K562 (cell line): ENCODE measurements around the gene RAB43. TPM values are rescaled to one million over a fixed set of nuclear protein-coding genes. Genes with fewer than 3 reads are reported as not detected.
A peak's percentile ranks its signal among the peaks of the same experiment; 100 is the strongest.

Experiments
- CC2D1A ChIP-seq: fragments of 450-650 bp; IDR thresholded peaks from 2 replicates; pipeline ENCODE4 v1.6.1; 2017; ENCODE audit warnings: mild to moderate bottlenecking
- CREM ChIP-seq: IDR thresholded peaks from 2 replicates; pipeline ENCODE4 v1.6.1; 2014; ENCODE audit warnings: antibody characterized with exemption, low read depth
- ETS2 ChIP-seq: IDR thresholded peaks from 2 replicates; pipeline ENCODE4 v1.6.1; 2016; ENCODE audit warnings: borderline replicate concordance, missing genetic modification characterization, mild to moderate bottlenecking, moderate library complexity, missing compliant biosample characterization; ENCODE audit not compliant: poor library complexity, severe bottlenecking
- EWSR1 ChIP-seq: fragments of 450-650 bp; IDR thresholded peaks from 2 replicates; pipeline ENCODE4 v1.6.1; 2018; ENCODE audit warnings: borderline replicate concordance, mild to moderate bottlenecking, low read depth, moderate library complexity; ENCODE audit not compliant: partially characterized antibody
- FOXP4 ChIP-seq: sonication (generic); formaldehyde crosslinking; IDR thresholded peaks from 2 replicates; pipeline ENCODE4 v1.8.0; 2022; ENCODE audit warnings: mild to moderate bottlenecking, missing genetic modification reagents, borderline replicate concordance
- ILK ChIP-seq: fragments of 450-650 bp; IDR thresholded peaks from 2 replicates; pipeline ENCODE4 v1.6.1; 2016; ENCODE audit warnings: missing genetic modification characterization, low read depth, mild to moderate bottlenecking, missing compliant biosample characterization, moderate library complexity, borderline replicate concordance
- KDM2B ChIP-seq: fragments of 250-450 bp; sonication (Bioruptor Pico); IDR thresholded peaks from 2 replicates; pipeline ENCODE4 v1.8.0; 2021; ENCODE audit warnings: mild to moderate bottlenecking, moderate library complexity
- MCM7 ChIP-seq, 2 experiments: fragments of 450-650 bp; IDR thresholded peaks; 2 replicates each; pipeline ENCODE4 v1.6.1; 2016 to 2018
- MXD1 ChIP-seq: fragments of 250-450 bp; sonication (Bioruptor Pico); IDR thresholded peaks from 2 replicates; pipeline ENCODE4 v1.8.0; 2021; ENCODE audit warnings: borderline replicate concordance, mild to moderate bottlenecking, moderate library complexity; ENCODE audit not compliant: poor library complexity, severe bottlenecking
- NCOA6 ChIP-seq: fragments of 450-650 bp; IDR thresholded peaks from 2 replicates; pipeline ENCODE4 v1.6.1; 2017; ENCODE audit warnings: mild to moderate bottlenecking
- NCOR1 ChIP-seq: fragments of 450-650 bp; IDR thresholded peaks from 2 replicates; pipeline ENCODE4 v1.6.1; 2016; ENCODE audit warnings: mild to moderate bottlenecking, moderate library complexity
- NEUROD1 ChIP-seq: fragments of 150-350 bp; IDR thresholded peaks from 2 replicates; pipeline ENCODE4 v1.6.1; 2014; ENCODE audit warnings: borderline replicate concordance, low read length, low read depth; ENCODE audit not compliant: partially characterized antibody
- PHTF2 ChIP-seq: fragments of 250-450 bp; sonication (Bioruptor Pico); IDR thresholded peaks from 2 replicates; pipeline ENCODE4 v1.5.0; 2021; ENCODE audit warnings: mild to moderate bottlenecking
- POLR2B ChIP-seq: fragments of 450-650 bp; IDR thresholded peaks from 2 replicates; pipeline ENCODE4 v1.6.1; 2018; ENCODE audit warnings: low read depth; ENCODE audit not compliant: partially characterized antibody
- RNF219 ChIP-seq: fragments of 250-450 bp; sonication (Bioruptor Pico); IDR thresholded peaks from 2 replicates; pipeline ENCODE4 v1.5.0; 2022; ENCODE audit warnings: mild to moderate bottlenecking
- SMAD2 ChIP-seq: fragments of 150-350 bp; IDR thresholded peaks from 2 replicates; pipeline ENCODE4 v1.6.1; 2014; ENCODE audit warnings: low read depth, mild to moderate bottlenecking, low read length
- SP1 ChIP-seq: sonication (generic); formaldehyde crosslinking; IDR thresholded peaks from 2 replicates; pipeline ENCODE4 v1.8.1; 2022; ENCODE audit warnings: mild to moderate bottlenecking, missing genetic modification reagents
- SRSF3 ChIP-seq: fragments of 200-400 bp; formaldehyde crosslinking; IDR thresholded peaks from 2 replicates; pipeline ENCODE4 v1.6.1; 2016; ENCODE audit warnings: mild to moderate bottlenecking, low read length, moderate library complexity; ENCODE audit not compliant: insufficient read depth
- TAF9B ChIP-seq: fragments of 450-650 bp; IDR thresholded peaks from 2 replicates; pipeline ENCODE4 v1.6.1; 2018; ENCODE audit warnings: mild to moderate bottlenecking; ENCODE audit not compliant: partially characterized antibody
- TSC22D4 ChIP-seq: fragments of 450-650 bp; IDR thresholded peaks from 2 replicates; pipeline ENCODE4 v1.6.1; 2016; ENCODE audit warnings: missing genetic modification characterization, missing biosample characterization, control low read depth
- U2AF2 ChIP-seq: fragments of 200-400 bp; formaldehyde crosslinking; optimal IDR thresholded peaks from 2 replicates; pipeline ENCODE3; 2017; ENCODE audit warnings: low read depth, mild to moderate bottlenecking, low read length
- WHSC1 ChIP-seq: IDR thresholded peaks from one replicate; pipeline ENCODE4 v1.6.1; 2012; ENCODE audit warnings: low read length, control low read depth, inconsistent platforms
- ZFP36 ChIP-seq: fragments of 150-350 bp; IDR thresholded peaks from 2 replicates; pipeline ENCODE4 v1.6.1; 2018; ENCODE audit warnings: low read length, low read depth; ENCODE audit not compliant: partially characterized antibody
- ZNF445 ChIP-seq: fragments of 250-450 bp; sonication (Bioruptor Pico); IDR thresholded peaks from 2 replicates; pipeline ENCODE4 v1.4.0; 2020; ENCODE audit warnings: low read depth, mild to moderate bottlenecking, moderate library complexity
- ZNF717 ChIP-seq: fragments of 250-450 bp; sonication (Bioruptor Pico); IDR thresholded peaks from 2 replicates; pipeline ENCODE4 v1.5.0; 2021
- polyA plus RNA-seq, 8 experiments: library from polyadenylated mRNA; depleted of rRNA in 4 of 8; stranded (reverse) in 5 of 8; unstranded in 3 of 8; fragments of >200 nt; fragmentation: Nextera tagmentation in 2 of 8; fragmentation: Illumina TruSeq in 1 of 8; extraction: Ambion mirVana in 2 of 8; extraction: Trizol in 1 of 8; gene quantifications; 2 replicates each; pipeline versions ENCODE4 v1.2.1 to v1.2.3, GENCODE V29; 2011 to 2014; ENCODE audit warnings: inconsistent platforms in 1 of 8, missing spikeins in 1 of 8
- total RNA-seq, 7 experiments: library from RNA; depleted of rRNA in 6 of 7; stranded (reverse); fragments of >200 nt in 6 of 7; fragmentation: Illumina TruSeq in 2 of 7; extraction: Trizol in 2 of 7; gene quantifications; 2 replicates each; pipeline versions ENCODE4 v1.2.1 to v1.2.3, GENCODE V29; 2011 to 2021; ENCODE audit warnings: low replicate concordance in 1 of 7

The RAB43 gene
- total and polyA plus RNA-seq, 9 of the 15 experiments (the other 6 are each of a cell fraction or from before 2014, with no cell fraction given), result 0.04 to 6.8 (median 1.7) TPM; not detected in 2

GRCh38 chr3:129054605-129055104 lies 66.9 kb downstream of the RAB43 start (continued):
- TF ChIP-seq POLR2B (no peak), TSC22D4 (tag) (no peak), SRSF3 (no peak), ZNF445 (no peak), FOXP4 (CRISPR knock-in tag) (peak; percentile 63; the same call in 1 of the 2 replicates), CREM (no peak), SMAD2 (no peak), ILK (tag) (no peak), ETS2 (no peak), ZNF717 (CRISPR knock-in tag) (no peak), MXD1 (CRISPR knock-in tag) (no peak), KDM2B (CRISPR knock-in tag) (no peak), CC2D1A (peak; percentile 91; the same call in 1 of the 2 replicates), WHSC1 (no peak), NCOR1 (peak; percentile 98), PHTF2 (CRISPR knock-in tag) (no peak), TAF9B (no peak), SP1 (CRISPR knock-in tag) (no peak), ZFP36 (no peak), MCM7 (IDR thresholded peaks at IDR 0.05) (no peak), NCOA6 (no peak), NEUROD1 (no peak), EWSR1 (no peak), RNF219 (CRISPR knock-in tag) (no peak), U2AF2 (no peak)
